Cortex of kidney (tissue), 1 donor: ENCODE results near the gene FGGY.

ENCODE experiments used
- DNase-seq: peaks from one replicate; lab custom pipeline; 2025; lab: John Stamatoyannopoulos, UW

FGGY gene

GRCh38 chr1:59414406-59415133, 117.7 kb downstream of the FGGY start:
- no peak for DNase-seq

- DNase-seq: no peak
Observed at GRCh38 chr1:59415286-59415850, 118.5 kb downstream of the FGGY start.

GRCh38 chr1:59415881-59416280, 119.0 kb downstream of the FGGY start:
- no peak for DNase-seq

GRCh38 chr1:59417406-59417805, 120.5 kb downstream of the FGGY start:
- DNase-seq: no peak

GRCh38 chr1:59418363-59419144, 121.7 kb downstream of the FGGY start:
- no peak for DNase-seq

- no peak for DNase-seq
Observed at GRCh38 chr1:59419361-59420140, 122.7 kb downstream of the FGGY start.

- DNase-seq: no peak
Observed at GRCh38 chr1:59421232-59421920, 124.5 kb downstream of the FGGY start.

- no peak for DNase-seq
Observed at GRCh38 chr1:59422921-59423575, 126.2 kb downstream of the FGGY start.

- no peak for DNase-seq
Observed at GRCh38 chr1:59427155-59427554, 130.3 kb downstream of the FGGY start.

GRCh38 chr1:59427784-59428183, 130.9 kb downstream of the FGGY start:
- DNase-seq: no peak

GRCh38 chr1:59428828-59429227, 131.9 kb downstream of the FGGY start:
- no peak for DNase-seq

GRCh38 chr1:59429656-59430055, 132.8 kb downstream of the FGGY start:
- no peak for DNase-seq

- no peak for DNase-seq
Observed at GRCh38 chr1:59431566-59432294, 134.8 kb downstream of the FGGY start.

GRCh38 chr1:59432531-59433439, 135.9 kb downstream of the FGGY start:
- no peak for DNase-seq

GRCh38 chr1:59433440-59433813, 136.5 kb downstream of the FGGY start:
- no peak for DNase-seq

GRCh38 chr1:59434336-59434735, 137.4 kb downstream of the FGGY start:
- no peak for DNase-seq

GRCh38 chr1:59436637-59437036, 139.7 kb downstream of the FGGY start:
- no peak for DNase-seq

GRCh38 chr1:59438058-59438560, 141.2 kb downstream of the FGGY start:
- no peak for DNase-seq

GRCh38 chr1:59442492-59442891, 145.6 kb downstream of the FGGY start:
- DNase-seq: no peak
